K562 (cell line): ENCODE results near the gene SAMD3.

Source experiments
- ARNT ChIP-seq, 2 experiments: fragments of 450-650 bp; IDR thresholded peaks; 2 replicates each; pipeline ENCODE4 v1.6.1; 2016; ENCODE audit warnings: mild to moderate bottlenecking in 1 of 2
- CTCF ChIP-seq, 3 experiments: IDR thresholded peaks in 2 of 3; conservative IDR thresholded peaks in 1 of 3; 2 replicates each; pipeline ENCODE4 v1.5.1; 2011 to 2012; ENCODE audit warnings: low read length in 3 of 3, mild to moderate bottlenecking in 3 of 3, control low read depth in 2 of 3, improper control_type of control experiment in 1 of 3, inconsistent platforms in 1 of 3, low read depth in 1 of 3, mixed read lengths in 1 of 3, moderate library complexity in 1 of 3; ENCODE audit not compliant: insufficient read depth in 2 of 3
- RNF219 ChIP-seq: fragments of 250-450 bp; sonication (Bioruptor Pico); IDR thresholded peaks from 2 replicates; pipeline ENCODE4 v1.5.0; 2022; ENCODE audit warnings: mild to moderate bottlenecking
- ZFP36 ChIP-seq: fragments of 150-350 bp; IDR thresholded peaks from 2 replicates; pipeline ENCODE4 v1.6.1; 2018; ENCODE audit warnings: low read length, low read depth; ENCODE audit not compliant: partially characterized antibody
- ZNF232 ChIP-seq: sonication (generic); formaldehyde crosslinking; IDR thresholded peaks from 2 replicates; pipeline ENCODE4 v1.8.0; 2022; ENCODE audit warnings: mild to moderate bottlenecking, missing genetic modification reagents
- ZNF274 ChIP-seq: IDR thresholded peaks from 2 replicates; pipeline ENCODE4 v1.6.1; 2011; ENCODE audit warnings: low read depth, mild to moderate bottlenecking, low read length, moderate library complexity, borderline replicate concordance
- ZNF354B ChIP-seq: fragments of 250-450 bp; sonication (Bioruptor Pico); IDR thresholded peaks from 2 replicates; pipeline ENCODE4 v1.4.0; 2020
- ZNF668 ChIP-seq: fragments of 250-450 bp; sonication (Bioruptor Pico); IDR thresholded peaks from 2 replicates; pipeline ENCODE4 v1.8.0; 2022; ENCODE audit warnings: mild to moderate bottlenecking, inconsistent platforms

- TF ChIP-seq ZNF232 (no peak), ZNF668 (CRISPR knock-in tag) (no peak), ARNT (IDR thresholded peaks at IDR 0.05) (no peak), ZFP36 (no peak), ZNF354B (CRISPR knock-in tag) (no peak), RNF219 (CRISPR knock-in tag) (no peak), ZNF274 (no peak), CTCF (IDR thresholded peaks at IDR 0.05 in 2 of 3, conservative IDR thresholded peaks at IDR 0.05 in 1 of 3; ENCODE audit: insufficient read depth in 2 of 3, low read depth in 1 of 3, low read length in 3 of 3) (no peak)
Measured at GRCh38 chr6:130185658-130186057, 37.1 kb downstream of the SAMD3 start.
